Uterus (tissue), 2 donors: ENCODE results near the gene DPF3.

Experiments used
- POLR2A ChIP-seq, 2 donors: fragments of 450-650 bp; IDR thresholded peaks; one replicate each; pipeline ENCODE4 v1.6.1; 2016; ENCODE audit warnings: antibody characterized with exemption in 2 of 2, mild to moderate bottlenecking in 1 of 2, moderate library complexity in 1 of 2
- TF ChIP-seq, protein P1 (sequence below), 4 experiments: fragments of 200-600 bp in 2 of 4; fragments of 450-650 bp in 2 of 4; sonication (generic) in 2 of 4; IDR thresholded peaks; one replicate each; pipeline ENCODE4 v1.5.1; 2016 to 2019; ENCODE audit warnings: antibody characterized with exemption in 4 of 4, mild to moderate bottlenecking in 2 of 4, moderate library complexity in 1 of 4

DNA sequence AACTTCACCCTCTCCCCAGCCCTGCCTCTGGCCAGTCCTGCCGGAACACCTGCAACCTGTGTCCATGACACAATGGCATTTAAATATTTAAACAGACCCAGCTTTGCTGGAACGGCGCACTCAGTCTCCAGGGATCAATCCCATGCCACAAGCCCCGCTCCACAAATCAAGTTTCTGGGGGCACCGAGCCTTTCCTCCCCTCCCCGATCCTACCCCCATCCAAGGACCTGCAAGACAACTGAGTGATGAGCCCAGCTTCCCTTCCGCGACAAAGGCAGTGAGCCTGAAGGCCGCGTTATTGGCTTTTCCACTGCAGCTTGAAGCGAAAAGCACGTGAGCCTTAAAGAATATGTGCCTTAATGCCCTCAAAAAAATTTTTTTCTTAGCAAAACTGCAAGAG is 185.7 kb downstream of the DPF3 start:
- TF ChIP-seq POLR2A (IDR thresholded peaks at IDR 0.05): no peak
- TF ChIP-seq, protein P1, sequence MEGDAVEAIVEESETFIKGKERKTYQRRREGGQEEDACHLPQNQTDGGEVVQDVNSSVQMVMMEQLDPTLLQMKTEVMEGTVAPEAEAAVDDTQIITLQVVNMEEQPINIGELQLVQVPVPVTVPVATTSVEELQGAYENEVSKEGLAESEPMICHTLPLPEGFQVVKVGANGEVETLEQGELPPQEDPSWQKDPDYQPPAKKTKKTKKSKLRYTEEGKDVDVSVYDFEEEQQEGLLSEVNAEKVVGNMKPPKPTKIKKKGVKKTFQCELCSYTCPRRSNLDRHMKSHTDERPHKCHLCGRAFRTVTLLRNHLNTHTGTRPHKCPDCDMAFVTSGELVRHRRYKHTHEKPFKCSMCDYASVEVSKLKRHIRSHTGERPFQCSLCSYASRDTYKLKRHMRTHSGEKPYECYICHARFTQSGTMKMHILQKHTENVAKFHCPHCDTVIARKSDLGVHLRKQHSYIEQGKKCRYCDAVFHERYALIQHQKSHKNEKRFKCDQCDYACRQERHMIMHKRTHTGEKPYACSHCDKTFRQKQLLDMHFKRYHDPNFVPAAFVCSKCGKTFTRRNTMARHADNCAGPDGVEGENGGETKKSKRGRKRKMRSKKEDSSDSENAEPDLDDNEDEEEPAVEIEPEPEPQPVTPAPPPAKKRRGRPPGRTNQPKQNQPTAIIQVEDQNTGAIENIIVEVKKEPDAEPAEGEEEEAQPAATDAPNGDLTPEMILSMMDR (IDR thresholded peaks at IDR 0.05): no peak
